ENCODE data around the gene CYP3A4.

The CYP3A4 gene

DNA sequence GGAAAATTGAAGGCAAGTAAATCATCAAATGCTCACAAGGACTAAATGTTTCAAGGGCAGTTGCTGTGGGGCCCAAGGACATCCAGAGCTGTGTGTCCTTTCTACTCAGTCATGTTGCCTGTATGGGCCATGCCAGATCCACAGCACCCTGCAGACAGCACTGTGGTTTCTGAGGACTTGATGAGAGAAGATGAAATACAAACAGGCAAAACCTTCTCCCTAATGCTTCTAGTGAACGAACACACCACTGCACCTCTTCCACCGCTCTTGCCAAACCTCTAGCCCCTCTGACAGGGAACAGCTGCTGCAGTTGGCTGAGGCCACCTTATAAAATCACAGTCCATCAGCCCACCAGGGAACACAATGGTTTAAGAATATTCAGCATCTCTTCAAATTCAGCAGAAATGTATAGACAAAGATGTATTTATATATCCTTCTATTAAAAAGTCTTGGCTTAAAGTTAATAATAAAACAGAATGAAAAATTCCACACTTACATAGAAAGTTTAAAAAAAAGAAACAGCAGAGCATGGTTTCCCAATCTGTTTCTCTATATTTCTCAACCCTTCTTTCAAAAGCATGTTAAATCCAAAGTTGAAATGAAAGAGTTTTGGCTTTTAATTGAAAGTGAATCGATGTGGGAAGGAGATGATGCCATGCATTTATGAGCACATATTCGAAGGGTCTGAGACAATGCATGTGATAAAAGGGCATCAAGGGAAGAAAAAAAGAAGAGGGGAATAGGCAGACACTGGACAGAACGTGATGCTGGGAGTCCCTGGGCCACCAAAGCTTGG is 63.0 kb downstream of the CYP3A4 start:
- TF ChIP-seq, protein P1, sequence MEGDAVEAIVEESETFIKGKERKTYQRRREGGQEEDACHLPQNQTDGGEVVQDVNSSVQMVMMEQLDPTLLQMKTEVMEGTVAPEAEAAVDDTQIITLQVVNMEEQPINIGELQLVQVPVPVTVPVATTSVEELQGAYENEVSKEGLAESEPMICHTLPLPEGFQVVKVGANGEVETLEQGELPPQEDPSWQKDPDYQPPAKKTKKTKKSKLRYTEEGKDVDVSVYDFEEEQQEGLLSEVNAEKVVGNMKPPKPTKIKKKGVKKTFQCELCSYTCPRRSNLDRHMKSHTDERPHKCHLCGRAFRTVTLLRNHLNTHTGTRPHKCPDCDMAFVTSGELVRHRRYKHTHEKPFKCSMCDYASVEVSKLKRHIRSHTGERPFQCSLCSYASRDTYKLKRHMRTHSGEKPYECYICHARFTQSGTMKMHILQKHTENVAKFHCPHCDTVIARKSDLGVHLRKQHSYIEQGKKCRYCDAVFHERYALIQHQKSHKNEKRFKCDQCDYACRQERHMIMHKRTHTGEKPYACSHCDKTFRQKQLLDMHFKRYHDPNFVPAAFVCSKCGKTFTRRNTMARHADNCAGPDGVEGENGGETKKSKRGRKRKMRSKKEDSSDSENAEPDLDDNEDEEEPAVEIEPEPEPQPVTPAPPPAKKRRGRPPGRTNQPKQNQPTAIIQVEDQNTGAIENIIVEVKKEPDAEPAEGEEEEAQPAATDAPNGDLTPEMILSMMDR (IDR thresholded peaks at IDR 0.05; ENCODE audit: low read depth, low read length, missing control alignments), result no peak
- no peak overlapping the region for H3K4me3 ChIP-seq (ENCODE audit: low read depth, low read length)
- in situ Hi-C loops (cut with HindIII; ENCODE audit: low sequenced_read_pairs), result no loop called here
- DNase-seq (ENCODE audit: low read depth), result no peak

DNA sequence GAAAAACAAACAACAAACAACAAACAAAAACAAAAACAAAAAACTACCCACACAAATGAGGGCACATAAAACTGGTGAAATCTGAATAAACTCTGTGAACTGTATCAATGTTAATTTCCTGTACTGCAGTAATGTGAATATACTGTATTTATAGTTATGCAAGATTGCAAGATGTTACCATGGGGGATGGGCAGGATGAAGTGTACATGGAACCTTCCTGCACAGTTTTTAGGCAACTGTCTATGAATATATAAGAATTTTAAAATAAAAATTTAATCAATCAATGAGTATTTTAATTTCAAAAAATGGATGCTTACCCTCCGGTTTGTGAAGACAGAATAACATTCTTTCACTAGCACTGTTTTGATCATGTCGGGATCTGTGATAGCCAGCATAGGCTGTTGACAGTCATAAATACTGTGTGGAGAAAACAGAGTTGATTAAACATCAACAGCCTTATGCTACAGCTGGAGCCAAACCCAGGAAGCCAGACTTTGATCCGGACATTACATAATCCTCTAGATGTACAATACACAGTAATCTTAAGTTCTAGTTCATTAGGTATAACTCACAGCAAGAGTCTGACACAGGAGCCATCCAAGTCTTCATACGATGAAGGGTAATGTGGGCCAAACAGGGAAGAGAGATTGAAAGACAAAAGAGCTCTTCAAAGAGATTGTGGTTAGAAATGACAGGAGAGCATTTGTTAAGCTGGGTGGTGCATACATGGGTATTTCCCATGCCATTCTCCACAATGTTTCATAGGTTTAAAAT is 63.8 kb downstream of the CYP3A4 start:
- in situ Hi-C loops (cut with HindIII; ENCODE audit: low sequenced_read_pairs), result no loop called here

DNA sequence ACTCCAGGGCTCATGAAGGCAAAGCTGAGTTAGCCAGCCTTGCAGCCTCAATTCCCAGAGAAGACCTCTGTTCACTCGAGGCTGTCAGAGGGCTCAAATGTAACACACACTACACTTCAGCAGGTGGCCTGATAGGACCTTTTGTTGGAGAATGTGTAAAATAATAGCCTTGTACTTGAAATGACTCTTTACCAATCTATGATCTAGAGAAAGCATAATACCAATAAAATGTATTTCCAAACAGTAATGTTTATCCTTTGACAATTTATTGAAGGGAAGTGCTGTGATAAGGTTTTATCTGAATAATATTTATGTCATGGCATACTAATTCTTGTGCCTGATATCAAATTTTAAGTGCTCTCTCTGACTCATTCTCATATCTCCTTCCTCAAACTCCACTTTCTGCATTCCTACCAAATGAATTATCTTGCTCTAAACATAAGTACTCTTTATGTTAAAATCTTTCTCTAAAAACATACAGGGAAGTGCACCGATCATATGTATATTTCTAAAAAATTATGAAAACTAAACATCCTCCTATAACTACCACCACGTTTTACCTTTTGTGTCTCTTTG is 69.9 kb downstream of the CYP3A4 start:
- TF ChIP-seq, protein P1 (IDR thresholded peaks at IDR 0.05; ENCODE audit: low read depth, low read length, missing control alignments), result no peak
- in situ Hi-C loops (cut with HindIII; ENCODE audit: low sequenced_read_pairs), result no loop called here
- no peak overlapping the region for H3K4me3 ChIP-seq (ENCODE audit: low read depth, low read length)
- no peak for DNase-seq (ENCODE audit: low read depth)

More for the DNA sequence above, 63.8 kb downstream of the CYP3A4 start:
- DNase-seq (ENCODE audit: low read depth), result no peak
- H3K4me3 ChIP-seq (ENCODE audit: low read depth, low read length), result no peak overlapping the region
- TF ChIP-seq, protein P1 (IDR thresholded peaks at IDR 0.05; ENCODE audit: low read depth, low read length, missing control alignments), result no peak

DNA sequence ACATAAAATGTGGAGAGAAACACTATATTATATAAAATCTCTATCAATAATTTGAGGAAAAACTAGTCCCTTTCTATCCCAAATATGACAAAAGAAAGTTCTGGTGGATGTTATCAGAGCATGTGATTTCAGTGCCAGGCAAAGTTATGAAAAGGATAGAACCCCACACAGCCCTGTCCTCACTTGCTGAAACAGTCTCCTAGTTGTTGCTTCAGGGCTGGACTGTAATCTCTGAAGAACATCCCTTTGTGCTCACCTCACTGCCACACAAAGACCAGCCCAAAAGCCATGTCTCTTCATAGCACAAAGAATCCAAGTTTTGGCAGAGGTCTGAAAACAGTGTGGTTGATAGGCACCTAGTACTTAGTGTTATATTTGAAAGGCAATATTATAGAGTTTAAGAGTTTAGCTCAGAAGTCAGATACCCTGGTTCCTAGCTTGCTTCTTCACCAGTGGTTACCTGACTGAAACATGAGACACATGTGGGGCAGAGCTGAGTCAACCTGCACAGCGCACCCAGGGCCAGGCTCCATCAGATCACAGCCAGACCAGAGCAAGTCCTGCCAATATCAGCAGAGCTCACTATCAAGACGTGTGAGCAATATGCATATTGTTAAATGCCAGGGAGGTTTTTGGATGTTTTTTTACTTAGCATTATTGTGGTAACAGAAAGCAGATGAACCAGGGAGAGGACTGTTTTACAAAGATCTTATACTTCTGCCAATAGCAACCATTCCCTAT is 74.0 kb downstream of the CYP3A4 start:
- TF ChIP-seq, protein P1 (IDR thresholded peaks at IDR 0.05; ENCODE audit: low read depth, low read length, missing control alignments), result no peak
- no peak overlapping the region for H3K4me3 ChIP-seq (ENCODE audit: low read depth, low read length)
- no peak for DNase-seq (ENCODE audit: low read depth)
- in situ Hi-C loops (cut with HindIII; ENCODE audit: low sequenced_read_pairs), result no loop called here

DNA sequence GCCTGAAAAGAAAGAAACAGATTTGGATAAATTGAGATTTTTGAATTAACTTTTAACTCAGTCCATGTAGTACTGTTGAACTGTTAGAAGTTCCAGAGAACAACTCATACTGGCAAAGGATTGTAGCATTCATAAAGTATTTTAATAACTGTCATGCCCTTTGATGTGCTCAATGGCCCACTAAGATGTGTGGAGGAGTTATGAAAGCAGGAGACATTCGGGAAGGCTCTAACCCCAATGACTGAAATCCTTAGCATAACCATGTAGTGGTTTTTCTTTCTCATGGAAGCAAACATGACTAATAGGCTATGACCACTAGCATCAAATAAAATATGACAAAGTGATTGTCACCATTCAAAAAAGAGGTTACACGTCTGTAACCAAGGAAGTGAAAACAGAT is 74.7 kb downstream of the CYP3A4 start:
- TF ChIP-seq, protein P1 (IDR thresholded peaks at IDR 0.05; ENCODE audit: low read depth, low read length, missing control alignments), result no peak
- no peak for DNase-seq (ENCODE audit: low read depth)
- H3K4me3 ChIP-seq (ENCODE audit: low read depth, low read length), result no peak overlapping the region
- in situ Hi-C loops (cut with HindIII; ENCODE audit: low sequenced_read_pairs), result no loop called here

DNA sequence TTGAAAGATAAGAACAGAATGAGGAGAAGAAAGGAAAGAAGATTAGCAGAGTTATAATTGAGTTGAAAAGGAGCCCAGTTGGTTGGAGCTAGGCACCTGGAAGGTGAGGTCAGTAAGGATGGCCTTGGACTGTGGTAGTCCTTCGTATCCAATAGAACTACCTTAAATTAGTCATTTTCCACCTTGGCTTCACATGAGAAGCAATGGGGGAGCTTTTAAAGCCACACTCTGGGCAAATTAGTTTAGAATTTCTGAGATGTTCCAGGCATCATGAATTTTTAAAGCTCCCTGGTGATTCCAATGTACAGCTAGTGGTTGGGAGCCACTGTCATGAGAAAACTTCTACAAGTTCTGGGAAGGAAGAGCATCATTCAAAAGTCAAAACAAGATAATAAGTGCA is 76.9 kb downstream of the CYP3A4 start:
- in situ Hi-C loops (cut with HindIII; ENCODE audit: low sequenced_read_pairs), result no loop called here
- DNase-seq (ENCODE audit: low read depth), result no peak
- TF ChIP-seq, protein P1 (IDR thresholded peaks at IDR 0.05; ENCODE audit: low read depth, low read length, missing control alignments), result no peak
- H3K4me3 ChIP-seq (ENCODE audit: low read depth, low read length), result no peak overlapping the region
